ENCODE results near the gene ORC2. TPM values are rescaled to one million over a fixed set of nuclear protein-coding genes. Genes with fewer than 3 reads are reported as not detected.

The ORC2 gene
- total RNA-seq, 4 donors from 2014 or later = 4.7 to 16.1 (median 6.8) TPM

DNA sequence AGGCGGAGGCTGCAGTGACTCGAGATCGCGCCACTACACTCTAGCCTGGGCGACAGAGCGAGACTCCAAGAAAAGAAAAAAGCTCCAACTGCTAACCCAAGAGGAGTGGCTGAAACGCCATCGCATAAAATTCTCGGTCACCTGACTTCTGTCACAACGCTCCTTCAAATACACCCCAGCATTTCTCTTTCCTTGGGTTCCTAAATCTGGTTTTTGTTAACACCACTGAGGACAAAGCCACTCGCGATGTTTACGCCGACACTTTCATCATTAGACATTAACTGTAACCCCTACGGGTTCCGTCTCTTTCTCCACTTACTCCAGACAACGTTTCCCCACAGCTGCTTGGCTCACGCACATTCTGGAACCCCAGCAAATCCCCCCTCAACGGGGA lies 99.7 kb downstream of the ORC2 start:
- Histone ChIP-seq H3K9me3 (no peaks in the 10 kb centered on the region), H3K27ac (peak overlapping the region; percentile 100), H3K4me1 (peaks cover 34 to 40% of the 10 kb centered on the region in 2 donors), H3K27me3 (no peaks in the 10 kb centered on the region), H3K4me3 (peak overlapping the region; percentile 97 to 99 (median 98)), H3K36me3 (peaks cover 0 to 22% of the 10 kb centered on the region in 2 donors)
- in situ Hi-C loops (cut with MboI; ENCODE audit: low sequenced_read_pairs in 4 of 4) (loop anchor here in 1 of 4 donors (10.0 kb wide), 1 partner anchor 49 kb away; the partner anchor contains the start of gene BZW1), intact Hi-C loops (cut with DNase I; ENCODE audit: low total_unique reads) (loop anchor here (1.0 to 10.0 kb wide), 5 partner anchors 25 to 1511 kb away; partner anchors contain the start of genes BMPR2, CFLAR, NIF3L1 and PPIL3)
- DNase-seq = no peak
- ATAC-seq = peak; percentile 6 to 23
- no peak for TF ChIP-seq POLR2A (IDR thresholded peaks at IDR 0.05)
- TF ChIP-seq, protein P1, sequence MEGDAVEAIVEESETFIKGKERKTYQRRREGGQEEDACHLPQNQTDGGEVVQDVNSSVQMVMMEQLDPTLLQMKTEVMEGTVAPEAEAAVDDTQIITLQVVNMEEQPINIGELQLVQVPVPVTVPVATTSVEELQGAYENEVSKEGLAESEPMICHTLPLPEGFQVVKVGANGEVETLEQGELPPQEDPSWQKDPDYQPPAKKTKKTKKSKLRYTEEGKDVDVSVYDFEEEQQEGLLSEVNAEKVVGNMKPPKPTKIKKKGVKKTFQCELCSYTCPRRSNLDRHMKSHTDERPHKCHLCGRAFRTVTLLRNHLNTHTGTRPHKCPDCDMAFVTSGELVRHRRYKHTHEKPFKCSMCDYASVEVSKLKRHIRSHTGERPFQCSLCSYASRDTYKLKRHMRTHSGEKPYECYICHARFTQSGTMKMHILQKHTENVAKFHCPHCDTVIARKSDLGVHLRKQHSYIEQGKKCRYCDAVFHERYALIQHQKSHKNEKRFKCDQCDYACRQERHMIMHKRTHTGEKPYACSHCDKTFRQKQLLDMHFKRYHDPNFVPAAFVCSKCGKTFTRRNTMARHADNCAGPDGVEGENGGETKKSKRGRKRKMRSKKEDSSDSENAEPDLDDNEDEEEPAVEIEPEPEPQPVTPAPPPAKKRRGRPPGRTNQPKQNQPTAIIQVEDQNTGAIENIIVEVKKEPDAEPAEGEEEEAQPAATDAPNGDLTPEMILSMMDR (IDR thresholded peaks at IDR 0.05 in 4 of 5, conservative IDR thresholded peaks at IDR 0.05 in 1 of 5) = no peak

DNA sequence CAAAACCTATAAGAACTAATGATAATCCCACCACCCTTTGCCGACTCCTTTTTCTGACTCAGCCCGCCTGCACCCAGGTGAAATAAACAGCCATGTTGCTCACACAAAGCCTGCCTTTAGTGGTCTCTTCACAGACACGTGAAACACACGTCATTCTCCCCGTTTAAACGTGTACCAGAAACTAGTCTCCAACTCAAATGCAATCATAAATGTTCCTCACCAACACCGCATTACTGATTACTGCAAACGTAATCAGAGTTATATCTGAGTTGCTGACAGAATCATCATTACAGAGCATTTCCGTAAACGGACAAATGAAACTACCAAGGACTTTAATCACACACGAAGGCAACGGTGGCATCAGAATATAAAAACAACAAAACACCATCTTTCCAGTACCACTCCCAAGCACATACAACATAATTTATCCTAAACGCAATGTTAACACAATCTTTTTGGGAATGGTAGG lies 100.9 kb downstream of the ORC2 start:
- peak; percentile 77 to 91 for TF ChIP-seq POLR2A (IDR thresholded peaks at IDR 0.05)
- TF ChIP-seq, protein P1 (IDR thresholded peaks at IDR 0.05 in 4 of 5, conservative IDR thresholded peaks at IDR 0.05 in 1 of 5) = no peak
- intact Hi-C loops (cut with DNase I; ENCODE audit: low total_unique reads) (loop anchor here (10.0 kb wide), 1 partner anchor 1512 kb away; the partner anchor contains the start of gene BMPR2), in situ Hi-C loops (cut with MboI; ENCODE audit: low sequenced_read_pairs in 4 of 4) (loop anchor here in 1 of 4 donors (10.0 kb wide), 1 partner anchor 48 kb away; the partner anchor contains the start of gene BZW1)
- Histone ChIP-seq H3K4me3 (peak overlapping the region; percentile 97 to 99 (median 98)), H3K4me1 (peaks cover 40 to 44% of the 10 kb centered on the region in 2 donors), H3K27me3 (no peaks in the 10 kb centered on the region), H3K27ac (peak overlapping the region; percentile 100), H3K9me3 (no peaks in the 10 kb centered on the region), H3K36me3 (peaks cover 0 to 35% of the 10 kb centered on the region in 2 donors)
- ATAC-seq (peak in 1 of 2 donors; percentile 43), DNase-seq (peak; percentile 49 to 61)

DNA sequence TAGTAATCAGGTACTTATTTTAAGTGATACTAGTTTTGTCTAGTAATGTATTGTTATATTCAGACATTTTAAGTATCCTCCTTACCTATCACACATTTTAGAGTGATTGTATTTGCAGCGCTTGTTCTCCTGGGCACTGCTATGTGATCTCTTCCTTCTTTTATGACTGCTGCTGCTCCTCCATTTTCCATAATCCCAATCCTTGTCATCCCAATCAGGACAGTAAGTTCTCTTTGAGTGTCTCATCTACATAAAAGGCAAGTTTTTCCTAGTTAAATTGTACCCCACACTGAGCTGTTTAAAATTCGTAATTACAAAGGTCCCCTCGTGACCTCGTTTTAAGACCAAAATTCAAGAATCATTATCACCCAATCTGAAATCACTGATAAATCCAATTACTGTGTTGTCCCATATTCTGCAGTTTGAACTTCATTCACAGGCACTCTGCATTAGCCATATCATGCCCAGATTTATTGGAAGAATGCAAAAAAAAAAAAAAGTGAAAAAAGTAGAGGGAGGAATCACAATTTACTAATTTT lies 101.8 kb downstream of the ORC2 start:
- Histone ChIP-seq H3K27ac (peak overlapping the region; percentile 100), H3K4me3 (peak overlapping the region; percentile 97 to 99 (median 98)), H3K9me3 (no peaks in the 10 kb centered on the region), H3K4me1 (peaks cover 39 to 53% of the 10 kb centered on the region in 2 donors), H3K36me3 (peaks cover 8 to 43% of the 10 kb centered on the region in 2 donors), H3K27me3 (no peaks in the 10 kb centered on the region)
- ATAC-seq = no peak
- DNase-seq = no peak
- TF ChIP-seq, protein P1 (IDR thresholded peaks at IDR 0.05 in 4 of 5, conservative IDR thresholded peaks at IDR 0.05 in 1 of 5) = no peak
- TF ChIP-seq POLR2A (IDR thresholded peaks at IDR 0.05) = no peak
- intact Hi-C loops (cut with DNase I; ENCODE audit: low total_unique reads) (loop anchor here (10.0 kb wide), 1 partner anchor 1513 kb away; the partner anchor contains the start of gene BMPR2), in situ Hi-C loops (cut with MboI; ENCODE audit: low sequenced_read_pairs in 4 of 4) (loop anchor here in 1 of 4 donors (10.0 kb wide), 1 partner anchor 47 kb away; the partner anchor contains the start of gene BZW1)

DNA sequence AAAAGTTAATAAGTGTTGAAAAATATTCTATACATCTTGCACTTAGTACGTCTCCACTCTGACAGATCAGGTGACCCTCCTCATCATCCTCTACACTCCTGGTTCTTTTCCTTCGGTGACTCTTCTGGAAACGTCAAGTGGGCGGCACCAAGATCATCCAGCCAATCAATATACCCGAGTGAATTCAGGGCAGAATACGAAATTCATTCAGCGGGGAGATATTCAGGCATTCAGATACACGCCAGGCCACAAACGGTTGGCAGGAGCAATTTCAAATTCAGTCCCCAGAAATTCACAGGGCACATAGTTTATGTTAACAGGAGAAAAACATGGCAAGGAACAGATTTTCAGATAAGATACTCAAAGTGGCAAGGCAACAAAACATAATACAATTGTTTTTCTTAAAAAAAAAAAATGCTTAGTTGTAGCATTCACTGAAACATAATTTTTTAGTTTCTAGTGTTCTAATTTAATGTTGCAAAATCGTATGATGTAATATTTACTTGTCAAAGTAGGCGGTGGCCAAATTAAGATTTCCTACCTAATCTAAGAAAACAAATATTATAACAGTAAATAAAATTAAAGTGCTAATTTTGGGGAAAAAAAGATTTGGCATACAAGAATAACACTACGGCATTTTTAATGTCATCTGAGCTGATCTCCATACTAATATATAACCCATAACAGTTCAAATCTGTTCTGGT lies 103.2 kb downstream of the ORC2 start:
- peak overlapping the region; percentile 97 to 99 (median 98) for H3K4me3 ChIP-seq

More for the DNA sequence above, 103.2 kb downstream of the ORC2 start:
- peaks cover 34 to 49% of the 10 kb centered on the region in 2 donors for H3K4me1 ChIP-seq
- intact Hi-C loops (cut with DNase I; ENCODE audit: low total_unique reads) = loop anchor here (10.0 kb wide), 1 partner anchor 1515 kb away; the partner anchor contains the start of gene BMPR2
- H3K27ac ChIP-seq = peak overlapping the region; percentile 100
- no peaks in the 10 kb centered on the region for H3K9me3 ChIP-seq
- H3K27me3 ChIP-seq = no peaks in the 10 kb centered on the region
- peak in 1 of 2 donors; percentile 54 for TF ChIP-seq POLR2A (IDR thresholded peaks at IDR 0.05)
- TF ChIP-seq, protein P1 (IDR thresholded peaks at IDR 0.05 in 4 of 5, conservative IDR thresholded peaks at IDR 0.05 in 1 of 5) = no peak
- ATAC-seq (no peak), DNase-seq (no peak)
- in situ Hi-C loops (cut with MboI; ENCODE audit: low sequenced_read_pairs in 4 of 4) = loop anchor here in 1 of 4 donors (10.0 kb wide), 1 partner anchor 45 kb away; the partner anchor contains the start of gene BZW1
- peaks cover 13 to 58% of the 10 kb centered on the region in 2 donors for H3K36me3 ChIP-seq

Other genes with a start within 250 kb of the ORC2 start
- 100 to 1,000 TPM; 204 to 317 (median 240) TPM for gene BZW1, start 151.8 kb downstream of the ORC2 start, total RNA-seq
- 100 to 1,000 TPM in 2 of 4 donors, 10 to 100 TPM in 2; 61.6 to 104 (median 85.3) TPM for gene CLK1, start 99.0 kb downstream of the ORC2 start, total RNA-seq
- 10 to 100 TPM in 3 of 4 donors, 1 to 10 TPM in 1; 8.4 to 29.2 (median 14.3) TPM for gene PPIL3, start 74.6 kb downstream of the ORC2 start, total RNA-seq
- gene NIF3L1, start 74.3 kb downstream of the ORC2 start, total RNA-seq = 10 to 100 TPM; 17.0 to 28.7 (median 22.4) TPM
- 10 to 100 TPM in 1 of 4 donors, 1 to 10 TPM in 3; 2.3 to 12.5 (median 3.5) TPM for gene HYCC2, start 108.0 kb upstream of the ORC2 start, total RNA-seq
- 100 to 1,000 TPM; 107 to 146 (median 135) TPM for gene NDUFB3, start 108.3 kb upstream of the ORC2 start, total RNA-seq
- gene CFLAR, start 152.5 kb upstream of the ORC2 start, total RNA-seq = 100 to 1,000 TPM; 298 to 491 (median 352) TPM
- gene CASP10, start 219.5 kb upstream of the ORC2 start, total RNA-seq = 1 to 10 TPM; 2.4 to 7.3 (median 3.6) TPM